GM19351 (cell line): ENCODE data around the gene PARM1.
A peak's percentile ranks its signal among the peaks of the same experiment; 100 is the strongest.
"Not testable (repeated sequence)": the region's sequence is repeated elsewhere in the genome, so short reads cannot be mapped to it uniquely, and the experiment has no call there.

Experiments
- ATAC-seq: cut with Tn5 transposase; IDR thresholded peaks from one replicate; pipeline ENCODE4 v1.9.1; 2021; ENCODE audit warnings: mild to moderate bottlenecking, moderate library complexity; ENCODE audit not compliant: unreplicated experiment

The PARM1 gene

GRCh38 chr4:74982546-74983252, 49.8 kb downstream of the PARM1 start:
- no peak for ATAC-seq

DNA sequence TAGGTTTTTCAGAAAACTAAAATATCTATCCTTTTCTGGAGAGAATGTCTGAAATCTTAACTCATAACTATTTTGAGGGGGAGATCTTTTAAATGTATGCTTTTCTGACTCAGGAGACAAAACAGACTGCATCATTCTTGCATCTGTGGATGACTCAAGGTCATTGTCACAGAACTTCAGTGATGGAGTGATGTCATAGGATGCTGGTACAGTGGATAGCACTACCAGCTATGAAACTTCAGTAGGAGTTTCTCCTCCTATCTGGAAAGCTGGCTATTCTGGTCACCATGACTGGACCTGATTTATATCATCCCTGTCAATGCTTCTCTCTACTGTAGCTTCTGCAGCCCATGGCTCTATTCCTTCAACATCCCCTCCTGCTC, 50.3 kb downstream of the PARM1 start:
- no peak for ATAC-seq

DNA sequence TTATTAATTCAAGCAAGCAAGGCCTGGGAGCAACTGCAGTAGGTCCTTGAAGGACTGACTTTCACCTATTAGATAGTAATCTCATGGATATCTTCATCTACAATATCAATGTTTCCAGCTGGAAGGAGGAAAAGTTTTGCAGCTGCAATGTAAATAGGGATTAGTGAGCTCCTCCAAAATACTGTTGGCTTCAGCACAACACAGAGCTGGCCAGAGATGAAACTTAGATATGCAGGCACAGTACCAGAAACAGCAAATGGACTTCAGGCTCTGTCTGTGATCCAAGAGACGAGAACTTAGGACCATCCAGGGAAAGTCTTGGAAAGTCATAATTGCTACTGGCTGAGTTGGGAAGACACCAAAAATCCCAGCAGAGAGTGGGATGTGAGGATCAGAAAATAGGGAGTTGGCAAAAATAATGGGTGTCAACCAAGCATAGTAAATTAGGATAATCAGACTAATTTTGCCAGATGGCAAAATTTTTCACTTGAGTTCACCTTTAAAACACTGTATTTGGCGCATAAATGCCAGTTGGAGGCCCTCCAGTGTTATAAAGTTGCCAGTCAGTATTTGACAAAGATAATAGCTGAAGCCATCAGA, 57.5 kb downstream of the PARM1 start:
- ATAC-seq = no peak

- not testable (repeated sequence) for ATAC-seq
These were observed 61.5 kb downstream of the PARM1 start for GRCh38 chr4:74994436-74994835.

GRCh38 chr4:74996996-74997395, 64.1 kb downstream of the PARM1 start:
- no peak for ATAC-seq

GRCh38 chr4:74997948-74998729, 65.2 kb downstream of the PARM1 start:
- ATAC-seq = no peak

- no peak for ATAC-seq
These were observed 66.9 kb downstream of the PARM1 start for GRCh38 chr4:74999714-75000309.

- ATAC-seq = no peak
These were observed 69.0 kb downstream of the PARM1 start for GRCh38 chr4:75001871-75002270.

DNA sequence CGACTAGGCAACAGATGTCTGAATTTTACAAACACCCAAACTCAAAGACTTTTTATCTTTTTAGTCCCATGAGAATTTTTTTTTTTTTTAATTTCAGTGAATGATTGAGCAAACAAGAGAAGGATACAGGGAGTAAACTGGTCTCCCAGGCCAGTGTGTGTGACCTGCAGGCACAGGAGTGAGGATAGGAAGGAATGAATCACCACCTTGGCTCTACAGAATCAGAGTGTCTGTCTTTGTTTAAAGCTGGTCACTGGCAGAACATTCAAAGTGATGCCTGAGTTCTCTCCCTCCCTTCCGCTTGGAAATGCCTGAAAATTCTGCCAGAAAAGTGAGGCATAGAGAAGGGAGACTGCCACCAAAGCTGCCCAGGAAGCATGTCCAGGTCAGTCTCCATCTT, 69.5 kb downstream of the PARM1 start:
- ATAC-seq = no peak

GRCh38 chr4:75003979-75004378, 71.1 kb downstream of the PARM1 start:
- no peak for ATAC-seq

DNA sequence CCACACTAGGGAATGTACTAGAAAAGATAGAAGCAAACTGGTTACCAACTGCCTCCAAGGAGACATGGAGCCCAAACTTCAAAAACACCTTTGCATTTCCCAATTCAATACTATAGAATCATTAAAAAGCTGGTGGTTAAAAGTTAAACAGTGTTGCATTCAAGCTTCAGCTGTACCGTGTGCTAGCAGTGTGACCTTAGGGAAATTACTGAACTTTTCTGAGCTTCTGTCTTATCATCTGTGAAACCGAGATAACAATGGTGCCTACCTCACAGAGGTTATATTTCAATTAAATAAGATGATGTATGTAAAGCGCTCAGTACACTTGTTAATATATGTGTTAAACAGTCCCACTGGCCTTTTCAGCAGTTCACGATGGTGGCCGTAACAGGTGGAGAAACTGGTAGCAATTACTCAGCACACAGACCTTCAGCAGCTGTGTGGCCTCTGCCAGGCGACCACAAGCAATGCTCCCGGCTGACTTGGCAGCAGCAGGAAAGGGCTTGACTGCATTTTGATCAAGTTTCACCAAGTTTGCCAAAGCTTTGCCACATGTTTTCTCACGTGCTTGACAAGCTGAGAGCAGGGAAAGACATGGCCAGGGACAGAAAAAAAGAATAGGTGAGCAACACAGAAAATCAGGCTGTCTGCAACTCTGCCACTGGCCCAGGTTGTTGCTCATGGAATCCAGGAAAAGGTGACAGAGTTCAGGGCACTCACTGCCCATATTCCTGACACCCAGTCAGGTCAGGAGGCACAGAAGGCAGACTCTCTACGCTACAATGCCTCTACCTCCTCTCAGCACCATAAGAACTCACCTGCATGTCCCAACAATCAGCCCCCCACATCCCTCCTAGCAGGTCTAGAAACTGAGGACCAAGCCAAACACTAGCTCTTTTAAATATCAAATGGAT, 72.1 kb downstream of the PARM1 start:
- ATAC-seq = peak; percentile 80

- no peak for ATAC-seq
These were observed 72.8 kb downstream of the PARM1 start for GRCh38 chr4:75005727-75006126.

GRCh38 chr4:75007891-75008290, 75.0 kb downstream of the PARM1 start:
- no peak for ATAC-seq

GRCh38 chr4:75009138-75009537, 76.2 kb downstream of the PARM1 start:
- no peak for ATAC-seq

- ATAC-seq = no peak
These were observed 78.3 kb downstream of the PARM1 start for GRCh38 chr4:75011131-75011795.

GRCh38 chr4:75015627-75016026, 82.7 kb downstream of the PARM1 start:
- no peak for ATAC-seq

DNA sequence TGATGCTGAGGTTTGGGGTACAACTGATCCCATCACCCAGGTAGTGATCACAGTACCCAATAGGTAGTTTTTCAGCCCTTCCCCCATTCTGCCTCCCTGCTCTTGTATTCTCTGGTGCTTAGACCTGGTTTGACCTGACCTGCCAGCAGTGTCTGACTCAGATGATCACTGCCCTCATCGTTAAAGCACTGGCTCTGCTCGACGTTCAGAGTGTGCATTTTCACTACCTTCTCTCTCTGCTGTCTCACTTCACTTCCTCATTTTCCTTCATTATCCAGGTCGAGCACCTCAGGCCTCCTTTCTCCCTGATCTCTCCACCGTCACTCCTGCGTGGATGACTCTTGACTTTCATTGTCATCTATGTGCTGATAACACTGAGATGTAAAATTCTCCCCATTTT, 83.6 kb downstream of the PARM1 start:
- no peak for ATAC-seq

DNA sequence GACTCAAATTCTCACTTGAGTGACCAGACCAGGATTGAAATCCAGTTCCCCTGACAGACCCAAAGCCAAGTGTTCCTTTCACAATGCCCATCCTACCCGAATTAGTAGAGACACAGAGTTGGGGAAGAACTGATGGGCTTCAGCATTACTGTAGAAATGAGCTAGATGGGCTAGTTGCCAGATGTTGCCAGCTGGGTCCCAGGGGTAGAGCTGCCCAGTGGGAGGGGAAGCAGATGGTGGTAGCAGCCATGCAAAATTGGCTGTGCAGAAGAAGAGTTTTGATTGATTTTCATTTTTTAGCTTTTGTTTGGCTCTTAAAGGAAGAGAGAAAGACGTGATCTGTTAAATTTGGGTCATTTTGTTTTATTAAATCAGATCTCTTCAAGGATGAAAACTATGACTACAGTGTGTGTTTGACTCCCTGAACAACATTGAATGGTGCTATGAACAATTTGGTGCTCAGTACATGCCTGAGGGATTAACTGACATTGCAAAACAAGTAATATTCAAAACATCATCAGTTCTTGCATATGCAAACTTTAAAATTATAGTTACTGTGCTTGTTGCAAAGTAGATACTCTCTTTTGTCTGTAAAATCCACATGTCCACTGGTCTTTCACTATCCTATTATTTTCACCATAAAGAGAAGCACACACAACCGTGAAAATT, 86.0 kb downstream of the PARM1 start:
- no peak for ATAC-seq

DNA sequence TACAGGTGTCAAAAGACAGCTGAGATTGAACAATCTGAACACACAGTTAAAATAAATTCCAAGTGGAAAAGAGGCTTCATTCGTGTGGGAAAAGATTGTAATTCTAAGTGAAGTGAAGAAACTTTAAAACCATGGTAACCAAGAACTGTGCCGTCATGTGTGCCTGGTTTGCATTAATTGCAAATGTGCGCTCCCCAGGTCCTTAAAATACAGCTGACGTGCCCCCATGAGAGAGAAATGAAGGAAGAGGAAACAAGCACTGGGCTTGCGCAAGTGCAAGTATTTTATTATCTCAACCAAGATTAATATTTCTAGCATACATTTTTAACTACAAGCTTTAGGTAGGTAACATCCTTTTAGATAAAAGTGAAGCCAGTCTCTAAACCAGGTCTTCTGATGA, 92.5 kb downstream of the PARM1 start:
- no peak for ATAC-seq
